Measurements from ENCODE around the gene IFITM5. TPM values are rescaled to one million over a fixed set of nuclear protein-coding genes. Genes with fewer than 3 reads are reported as not detected.

The IFITM5 gene
- total and polyA plus RNA-seq, 2 of the 4 experiments (the other 2 are of a cell fraction), result not detected

DNA sequence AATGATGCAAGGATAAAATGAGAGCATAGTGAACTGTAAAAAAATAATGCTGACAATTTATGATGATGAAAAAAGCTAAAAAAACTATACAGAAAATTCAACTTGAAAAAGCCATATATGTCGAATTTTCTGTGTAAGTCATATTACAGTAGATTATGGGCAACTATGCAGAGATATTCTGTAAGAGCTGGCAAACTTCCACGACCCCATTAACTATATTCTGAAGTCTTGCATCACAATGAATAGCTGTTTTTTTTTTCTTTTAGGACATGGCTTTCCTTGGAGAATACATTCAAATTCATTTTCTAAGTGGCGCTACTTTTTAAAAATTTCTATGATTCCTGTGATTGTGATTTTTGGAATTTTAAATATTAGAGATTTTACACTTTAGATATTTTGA, 44.1 kb downstream of the IFITM5 start:
- no peak overlapping the region for H4K91ac ChIP-seq (ENCODE audit: insufficient read depth, low read depth, low read length)
- H3K14ac ChIP-seq (replicated peaks; ENCODE audit: low read depth, low read length), result no peak overlapping the region
- no peak overlapping the region for H3K27ac ChIP-seq (ENCODE audit: insufficient read depth, low read length)
- H2AFZ ChIP-seq (replicated peaks; ENCODE audit: low read length, poor library complexity), result no peak overlapping the region
- H3K23ac ChIP-seq (ENCODE audit: low read depth, low read length), result no peak overlapping the region
- CTCF ChIA-PET, result no interaction called here
- H4K20me1 ChIP-seq (ENCODE audit: insufficient read depth, low read length), result no peaks in the 10 kb centered on the region; the same call in 1 of the 2 replicates
- peak; percentile 12 for DNase-seq
- no peak overlapping the region for H4K5ac ChIP-seq (ENCODE audit: low read depth, low read length)
- TF ChIP-seq CEBPB (IDR thresholded peaks at IDR 0.05; ENCODE audit: low read depth, low read length), result peak; percentile 53; the same call in 1 of the 2 replicates
- TF ChIP-seq, protein P1, sequence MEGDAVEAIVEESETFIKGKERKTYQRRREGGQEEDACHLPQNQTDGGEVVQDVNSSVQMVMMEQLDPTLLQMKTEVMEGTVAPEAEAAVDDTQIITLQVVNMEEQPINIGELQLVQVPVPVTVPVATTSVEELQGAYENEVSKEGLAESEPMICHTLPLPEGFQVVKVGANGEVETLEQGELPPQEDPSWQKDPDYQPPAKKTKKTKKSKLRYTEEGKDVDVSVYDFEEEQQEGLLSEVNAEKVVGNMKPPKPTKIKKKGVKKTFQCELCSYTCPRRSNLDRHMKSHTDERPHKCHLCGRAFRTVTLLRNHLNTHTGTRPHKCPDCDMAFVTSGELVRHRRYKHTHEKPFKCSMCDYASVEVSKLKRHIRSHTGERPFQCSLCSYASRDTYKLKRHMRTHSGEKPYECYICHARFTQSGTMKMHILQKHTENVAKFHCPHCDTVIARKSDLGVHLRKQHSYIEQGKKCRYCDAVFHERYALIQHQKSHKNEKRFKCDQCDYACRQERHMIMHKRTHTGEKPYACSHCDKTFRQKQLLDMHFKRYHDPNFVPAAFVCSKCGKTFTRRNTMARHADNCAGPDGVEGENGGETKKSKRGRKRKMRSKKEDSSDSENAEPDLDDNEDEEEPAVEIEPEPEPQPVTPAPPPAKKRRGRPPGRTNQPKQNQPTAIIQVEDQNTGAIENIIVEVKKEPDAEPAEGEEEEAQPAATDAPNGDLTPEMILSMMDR (conservative IDR thresholded peaks at IDR 0.05; ENCODE audit: low read depth, low read length), result no peak
- no peak overlapping the region for H2BK5ac ChIP-seq (ENCODE audit: low read depth, low read length, poor library complexity, severe bottlenecking)
- H3K18ac ChIP-seq (ENCODE audit: low read depth, low read length), result no peak overlapping the region
- peaks cover 27% of the 10 kb centered on the region for H3K36me3 ChIP-seq (ENCODE audit: control insufficient read depth, insufficient read depth, low read length)
- H3K4me2 ChIP-seq (ENCODE audit: low read depth, low read length), result no peak overlapping the region
- no TSS peak for BruUV-seq (replicated peaks)
- H3K79me1 ChIP-seq (ENCODE audit: low read depth in 1 of 2, low read length in 2 of 2), result peaks cover 0 to 4% of the 10 kb centered on the region in 2 experiments; a peak in 1 of 4 replicates
- H3K56ac ChIP-seq (ENCODE audit: extremely low read depth, insufficient read depth, low read length), result no peak overlapping the region
- no peak overlapping the region for H4K8ac ChIP-seq (ENCODE audit: low read depth in 2 of 2, low read length in 2 of 2)
- no peak for ATAC-seq (ENCODE audit: low read depth)
- dilution Hi-C loops (cut with HindIII; ENCODE audit: low sequenced_read_pairs, unreplicated experiment) (no loop called here), in situ Hi-C loops (cut with MboI; ENCODE audit: low sequenced_read_pairs) (no loop called here), intact Hi-C loops (cut with micrococcal nuclease) (no loop called here)
- H3K4me1 ChIP-seq (ENCODE audit: control insufficient read depth, insufficient read depth, low read length), result no peaks in the 10 kb centered on the region
- no peak overlapping the region for H2AK5ac ChIP-seq (ENCODE audit: low read depth, low read length)
- WGBS, 2 experiments (ENCODE audit: extremely low coverage in 2 of 2, insufficient read length in 1 of 2), result no CpG with 5 or more reads among the region's 3 CpGs
- no peak overlapping the region for H2BK15ac ChIP-seq (ENCODE audit: low read depth, low read length)
- no peak overlapping the region for H3K4ac ChIP-seq (ENCODE audit: low read depth, low read length)
- POLR2A ChIA-PET (ENCODE audit: unreplicated experiment), result no interaction called here
- H3K4me3 ChIP-seq (ENCODE audit: insufficient read depth, low read depth, low read length), result no peak overlapping the region
- no peak overlapping the region for H2BK120ac ChIP-seq (ENCODE audit: low read depth, low read length)
- peaks cover 8% of the 10 kb centered on the region for H3K27me3 ChIP-seq (ENCODE audit: control insufficient read depth, insufficient read depth, low read length)
- H3K9ac ChIP-seq (ENCODE audit: low read depth, low read length), result no peak overlapping the region
- H3K9me3 ChIP-seq (ENCODE audit: control insufficient read depth, insufficient read depth, low read length), result no peaks in the 10 kb centered on the region
- no peak overlapping the region for H2AK9ac ChIP-seq (replicated peaks; ENCODE audit: low read depth, low read length, poor library complexity)
- H2BK20ac ChIP-seq (ENCODE audit: low read depth, low read length), result no peak overlapping the region
- no peaks in the 10 kb centered on the region for H3K9me1 ChIP-seq (ENCODE audit: insufficient read depth, low read length)
